Activated CD8-positive, alpha-beta T cell treated with anti-CD3 and anti-CD28 coated beads for 36 hours (primary cell): ENCODE measurements around the gene GFPT2. TPM values are rescaled to one million over a fixed set of nuclear protein-coding genes. Genes with fewer than 3 reads are reported as not detected.
"Not testable (repeated sequence)": the region's sequence is repeated elsewhere in the genome, so short reads cannot be mapped to it uniquely, and the experiment has no call there.

ENCODE experiments used
- ATAC-seq: fragments of 200-7000 bp; cut with Tn5 transposase; one replicate; pipeline ENCODE4 v1.10.0; 2021; ENCODE audit warnings: mild to moderate bottlenecking, moderate library complexity
- CTCF ChIA-PET: fragments of 350-600 bp; sonication (Branson Sonifier 250); formaldehyde crosslinking; loops from one replicate; lab custom pipeline; 2021; ENCODE audit warnings: antibody characterized with exemption; lab: Charles Lee
- POLR2A ChIA-PET: fragments of 350-600 bp; sonication (Branson Sonifier 250); formaldehyde crosslinking; loops from one replicate; lab custom pipeline; 2021; ENCODE audit warnings: antibody characterized with exemption; lab: Charles Lee
- DNase-seq: peaks from one replicate; pipeline ENCODE4 v3.0.0-alpha.2; 2020
- H3K27ac Mint-ChIP-seq: one replicate; pipeline ENCODE4 v1.8.0; 2021; ENCODE audit warnings: mild to moderate bottlenecking, mixed read lengths
- H3K27me3 Mint-ChIP-seq: one replicate; pipeline ENCODE4 v1.8.0; 2021; ENCODE audit warnings: mixed read lengths
- H3K36me3 Mint-ChIP-seq: one replicate; pipeline ENCODE4 v1.8.0; 2021; ENCODE audit warnings: low read depth, mixed read lengths
- H3K4me1 Mint-ChIP-seq: one replicate; pipeline ENCODE4 v1.8.0; 2021; ENCODE audit warnings: low read depth, mixed read lengths
- H3K4me3 Mint-ChIP-seq: one replicate; pipeline ENCODE4 v1.8.0; 2021; ENCODE audit warnings: mild to moderate bottlenecking, moderate library complexity, mixed read lengths
- H3K9me3 Mint-ChIP-seq: one replicate; pipeline ENCODE4 v1.8.0; 2021; ENCODE audit warnings: mixed read lengths
- intact Hi-C: fragments of 100-400 bp; cut with micrococcal nuclease; formaldehyde crosslinking; loops from one replicate; pipeline ENCODE4 v1.10.0; 2022
- total RNA-seq, 2 experiments: library from RNA; stranded (reverse); gene quantifications; one replicate each; pipeline ENCODE4 v1.2.3, GENCODE V29; 2021
- TF ChIP-seq, protein P1 (sequence below): fragments of 200-600 bp; IDR thresholded peaks from one replicate; pipeline ENCODE4 v1.8.0; 2022; ENCODE audit warnings: antibody characterized with exemption, mild to moderate bottlenecking

GFPT2 gene
- total RNA-seq, 2 experiments from 2014 or later = not detected

DNA sequence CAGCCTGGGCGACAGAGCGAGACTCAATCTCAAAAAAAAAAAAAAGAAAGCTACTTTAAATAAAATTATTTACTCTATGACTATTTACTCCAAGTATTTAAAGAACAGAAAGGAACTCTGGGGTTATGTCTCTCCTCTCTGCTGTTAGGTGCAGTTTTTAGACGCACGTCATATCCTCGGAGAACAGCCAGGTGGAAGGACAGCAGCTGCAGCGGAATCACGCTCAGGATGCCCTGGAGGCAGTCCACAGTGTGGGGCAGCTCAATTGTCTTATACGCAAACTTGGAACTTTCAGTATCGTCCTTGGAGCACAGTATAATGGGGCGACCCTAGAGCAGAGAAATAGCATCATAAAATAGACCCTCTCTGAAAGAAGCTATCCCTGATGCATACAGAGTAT, 50.9 kb downstream of the GFPT2 start:
- intact Hi-C loops = no loop called here
- POLR2A ChIA-PET = no interaction called here

DNA sequence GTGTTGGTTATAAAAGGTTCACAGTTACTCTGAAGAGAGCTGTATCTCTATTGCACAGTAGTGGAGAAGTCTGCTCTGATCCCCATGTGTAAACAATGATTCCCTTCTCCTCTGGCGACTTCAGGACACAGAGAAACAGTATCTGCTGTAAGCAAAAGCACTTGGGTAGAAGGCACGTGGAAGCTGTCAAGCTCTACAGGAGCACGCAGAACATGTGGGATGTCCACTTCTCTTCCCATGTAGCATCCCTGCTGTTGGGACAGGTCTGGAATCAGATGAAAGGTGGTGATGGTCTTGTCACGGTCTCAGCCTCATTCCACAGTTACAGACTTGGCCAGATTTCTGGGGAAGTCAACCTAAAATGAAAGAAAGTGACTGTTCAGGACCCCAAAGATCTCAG, 51.9 kb downstream of the GFPT2 start:
- TF ChIP-seq, protein P1, sequence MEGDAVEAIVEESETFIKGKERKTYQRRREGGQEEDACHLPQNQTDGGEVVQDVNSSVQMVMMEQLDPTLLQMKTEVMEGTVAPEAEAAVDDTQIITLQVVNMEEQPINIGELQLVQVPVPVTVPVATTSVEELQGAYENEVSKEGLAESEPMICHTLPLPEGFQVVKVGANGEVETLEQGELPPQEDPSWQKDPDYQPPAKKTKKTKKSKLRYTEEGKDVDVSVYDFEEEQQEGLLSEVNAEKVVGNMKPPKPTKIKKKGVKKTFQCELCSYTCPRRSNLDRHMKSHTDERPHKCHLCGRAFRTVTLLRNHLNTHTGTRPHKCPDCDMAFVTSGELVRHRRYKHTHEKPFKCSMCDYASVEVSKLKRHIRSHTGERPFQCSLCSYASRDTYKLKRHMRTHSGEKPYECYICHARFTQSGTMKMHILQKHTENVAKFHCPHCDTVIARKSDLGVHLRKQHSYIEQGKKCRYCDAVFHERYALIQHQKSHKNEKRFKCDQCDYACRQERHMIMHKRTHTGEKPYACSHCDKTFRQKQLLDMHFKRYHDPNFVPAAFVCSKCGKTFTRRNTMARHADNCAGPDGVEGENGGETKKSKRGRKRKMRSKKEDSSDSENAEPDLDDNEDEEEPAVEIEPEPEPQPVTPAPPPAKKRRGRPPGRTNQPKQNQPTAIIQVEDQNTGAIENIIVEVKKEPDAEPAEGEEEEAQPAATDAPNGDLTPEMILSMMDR = no peak
- Mint-ChIP-seq H3K4me3 (no peak overlapping the region), H3K27ac (no peak overlapping the region), H3K36me3 (no peaks in the 10 kb centered on the region), H3K27me3 (peaks cover 4% of the 10 kb centered on the region), H3K4me1 (peaks cover 5% of the 10 kb centered on the region), H3K9me3 (no peaks in the 10 kb centered on the region)
- ChIA-PET CTCF (interaction anchor here (1.4 to 1.6 kb wide), 2 partner anchors 11 to 15 kb away, joined by 4 read pairs; no protein-coding TSS in a partner anchor), POLR2A (no interaction called here)
- DNase-seq (no peak), ATAC-seq (no peak)
- intact Hi-C loops = no loop called here

More for the DNA sequence above, 50.9 kb downstream of the GFPT2 start:
- TF ChIP-seq, protein P1 = no peak
- no peak for DNase-seq
- H3K4me1 Mint-ChIP-seq = peaks cover 2% of the 10 kb centered on the region
- H3K27ac Mint-ChIP-seq = no peak overlapping the region
- H3K27me3 Mint-ChIP-seq = peaks cover 4% of the 10 kb centered on the region
- CTCF ChIA-PET = interaction anchor here (1.6 to 2.3 kb wide), 2 partner anchors 8 to 14 kb away, joined by 4 to 9 read pairs; no protein-coding TSS in a partner anchor
- no peak overlapping the region for H3K4me3 Mint-ChIP-seq
- H3K36me3 Mint-ChIP-seq = no peaks in the 10 kb centered on the region
- ATAC-seq = no peak
- no peaks in the 10 kb centered on the region for H3K9me3 Mint-ChIP-seq

DNA sequence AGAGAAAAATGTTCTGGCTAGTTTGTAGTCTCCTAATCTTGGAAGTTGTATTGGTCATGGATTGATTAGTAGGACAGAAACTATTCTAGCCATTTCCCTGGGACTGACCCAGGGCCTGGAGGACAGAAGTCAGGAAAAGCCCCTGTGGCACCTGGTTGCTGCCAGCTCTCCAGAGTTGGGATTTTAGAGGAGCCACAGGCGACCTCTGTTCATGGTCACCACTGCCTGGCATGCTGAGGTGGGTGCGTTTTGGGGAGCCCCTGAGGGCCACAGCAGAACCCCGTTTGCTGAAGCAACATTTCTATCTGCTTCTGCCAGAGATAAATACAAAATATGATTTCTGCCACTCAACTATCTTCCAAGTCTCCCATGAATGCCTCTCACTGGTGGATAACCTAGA, 53.6 kb downstream of the GFPT2 start:
- Mint-ChIP-seq H3K4me1 (peaks cover 10% of the 10 kb centered on the region), H3K27me3 (peaks cover 4% of the 10 kb centered on the region), H3K27ac (no peak overlapping the region), H3K4me3 (no peak overlapping the region), H3K9me3 (no peaks in the 10 kb centered on the region), H3K36me3 (no peaks in the 10 kb centered on the region)
- ChIA-PET CTCF (interaction anchor here (0.5 to 0.8 kb wide), 4 partner anchors 10 to 171 kb away, joined by 3 to 4 read pairs (median 3); no protein-coding TSS in a partner anchor), POLR2A (no interaction called here)
- TF ChIP-seq, protein P1 = no peak
- DNase-seq (no peak), ATAC-seq (no peak)
- intact Hi-C loops = no loop called here

DNA sequence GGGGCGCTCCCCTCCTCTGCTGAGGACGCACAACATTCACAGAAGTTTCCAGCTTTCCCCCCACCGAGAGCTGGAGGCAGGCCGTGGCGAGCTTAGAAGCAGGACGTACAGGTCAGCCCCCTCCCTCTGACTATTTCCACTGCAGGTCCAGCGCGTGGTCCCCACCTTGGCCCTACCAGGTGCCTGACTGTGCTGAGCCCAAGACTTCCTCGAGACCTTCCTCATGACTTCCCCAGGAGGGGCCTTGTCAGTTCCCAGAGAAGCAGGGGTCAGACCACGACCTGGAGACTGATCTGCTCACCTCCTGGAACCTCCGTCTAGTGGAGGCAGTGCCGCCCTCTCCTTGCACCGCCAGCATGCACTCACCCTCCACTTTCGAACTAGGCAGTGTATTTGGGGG, 54.1 kb downstream of the GFPT2 start:
- POLR2A ChIA-PET = not testable (repeated sequence)

DNA sequence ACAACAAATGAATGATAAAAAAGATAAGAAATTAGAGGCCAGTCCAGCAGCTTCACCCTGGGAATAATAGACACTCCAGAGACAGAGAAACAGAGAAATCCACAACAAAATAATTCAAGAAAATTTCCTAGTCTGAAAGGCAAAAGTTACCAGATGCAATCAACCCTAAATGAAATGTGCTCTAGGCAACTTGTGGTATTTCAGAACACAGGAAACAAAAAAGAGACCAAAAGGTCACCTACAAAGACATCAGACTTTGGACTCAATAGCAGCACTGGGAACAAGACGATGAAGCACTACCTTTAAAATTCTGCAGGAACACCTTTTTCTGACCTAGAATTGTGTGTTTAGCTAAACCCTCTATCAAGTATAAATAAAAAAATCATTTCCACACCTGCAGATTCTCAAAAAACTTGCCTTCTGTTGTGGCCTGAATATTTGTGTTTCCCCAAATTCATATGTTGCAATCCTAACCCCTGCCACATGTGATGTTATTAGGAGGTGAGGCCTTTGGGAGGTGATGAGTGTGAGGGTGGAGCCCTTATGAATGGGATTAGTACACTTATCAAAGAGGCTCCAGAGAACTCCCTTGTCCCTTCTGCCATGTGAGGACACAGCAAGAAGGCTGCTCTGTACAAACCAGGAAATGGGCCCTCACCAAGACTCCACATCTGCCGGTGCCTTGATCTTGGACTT, 55.4 kb downstream of the GFPT2 start:
- peaks cover 23% of the 10 kb centered on the region for H3K4me1 Mint-ChIP-seq
- no peak for DNase-seq
- H3K27ac Mint-ChIP-seq = peak overlapping the region; percentile 41
- POLR2A ChIA-PET = no interaction called here
- intact Hi-C loops = no loop called here
- CTCF ChIA-PET = interaction anchor here (2.2 kb wide), 1 partner anchor 18 kb away, joined by 5 read pairs; no protein-coding TSS in a partner anchor
- H3K27me3 Mint-ChIP-seq = peaks cover 4% of the 10 kb centered on the region
- ATAC-seq = no peak
- no peaks in the 10 kb centered on the region for H3K36me3 Mint-ChIP-seq
- H3K9me3 Mint-ChIP-seq = no peaks in the 10 kb centered on the region
- no peak overlapping the region for H3K4me3 Mint-ChIP-seq
- TF ChIP-seq, protein P1 = no peak

More for the DNA sequence above, 54.1 kb downstream of the GFPT2 start:
- H3K9me3 Mint-ChIP-seq, intact Hi-C loops, H3K27me3 Mint-ChIP-seq, DNase-seq, H3K27ac Mint-ChIP-seq, H3K4me3 Mint-ChIP-seq, ATAC-seq, H3K36me3 Mint-ChIP-seq: not testable (repeated sequence)
- H3K4me1 Mint-ChIP-seq = peaks cover 14% of the 10 kb centered on the region
- CTCF ChIA-PET = interaction anchor here (2.2 kb wide), 1 partner anchor 17 kb away, joined by 5 read pairs; no protein-coding TSS in a partner anchor
